Measurements from ENCODE around the gene PRKG1. TPM values are rescaled to one million over a fixed set of nuclear protein-coding genes. Genes with fewer than 3 reads are reported as not detected.

The PRKG1 gene
- total and polyA plus RNA-seq, 2 of the 4 experiments (the other 2 are of a cell fraction): 3.5 to 18.3 TPM

- no TSS peak for BruUV-seq (replicated peaks)
Observed at GRCh38 chr10:51139176-51139575, 64.9 kb downstream of the PRKG1 start.

More at GRCh38 chr10:51139176-51139575, 64.9 kb downstream of the PRKG1 start:
- Histone ChIP-seq H3K9me3 (ENCODE audit: control insufficient read depth, insufficient read depth, low read length) (no peaks in the 10 kb centered on the region), H3K23ac (ENCODE audit: low read depth, low read length) (no peak overlapping the region), H3K9me1 (ENCODE audit: insufficient read depth, low read length) (no peaks in the 10 kb centered on the region), H2AK5ac (ENCODE audit: low read depth, low read length) (no peak overlapping the region), H3K4me3 (ENCODE audit: insufficient read depth, low read depth, low read length) (no peak overlapping the region), H3K4ac (ENCODE audit: low read depth, low read length) (no peak overlapping the region), H3K27me3 (ENCODE audit: control insufficient read depth, insufficient read depth, low read length) (no peaks in the 10 kb centered on the region), H3K18ac (ENCODE audit: low read depth, low read length) (no peak overlapping the region), H3K27ac (ENCODE audit: insufficient read depth, low read length) (no peak overlapping the region), H3K14ac (replicated peaks; ENCODE audit: low read depth, low read length) (no peak overlapping the region), H2AK9ac (replicated peaks; ENCODE audit: low read depth, low read length, poor library complexity) (no peak overlapping the region), H2BK5ac (ENCODE audit: low read depth, low read length, poor library complexity, severe bottlenecking) (no peak overlapping the region), H3K36me3 (ENCODE audit: control insufficient read depth, insufficient read depth, low read length) (no peaks in the 10 kb centered on the region), H3K4me2 (ENCODE audit: low read depth, low read length) (no peak overlapping the region), H4K20me1 (ENCODE audit: insufficient read depth, low read length) (peaks cover 2% of the 10 kb centered on the region; the same call in 1 of the 2 replicates), H3K56ac (ENCODE audit: extremely low read depth, insufficient read depth, low read length) (no peak overlapping the region), H4K8ac (ENCODE audit: low read depth in 2 of 2, low read length in 2 of 2) (no peak overlapping the region), H3K79me1 (ENCODE audit: low read depth in 1 of 2, low read length in 2 of 2) (peaks cover 12 to 27% of the 10 kb centered on the region in 2 experiments; a peak in 3 of 4 replicates), H2BK120ac (ENCODE audit: low read depth, low read length) (no peak overlapping the region), H3K9ac (ENCODE audit: low read depth, low read length) (no peak overlapping the region), H4K5ac (ENCODE audit: low read depth, low read length) (no peak overlapping the region), H2BK20ac (ENCODE audit: low read depth, low read length) (no peak overlapping the region), H3K4me1 (ENCODE audit: control insufficient read depth, insufficient read depth, low read length) (peaks cover 2% of the 10 kb centered on the region; the same call in 1 of the 2 replicates), H4K91ac (ENCODE audit: insufficient read depth, low read depth, low read length) (no peak overlapping the region), H2AFZ (replicated peaks; ENCODE audit: low read length, poor library complexity) (no peak overlapping the region), H2BK15ac (ENCODE audit: low read depth, low read length) (no peak overlapping the region)
- in situ Hi-C loops (cut with MboI; ENCODE audit: low sequenced_read_pairs): no loop called here
- CTCF ChIA-PET: no interaction called here
- no CpG with 5 or more reads among the region's 1 CpG for WGBS, 2 experiments (ENCODE audit: extremely low coverage in 2 of 2, insufficient read length in 1 of 2)
- TF ChIP-seq ELK1 (IDR thresholded peaks at IDR 0.05; ENCODE audit: borderline replicate concordance, low read depth, low read length) (no peak), BHLHE40 (IDR thresholded peaks at IDR 0.05; ENCODE audit: low read depth, low read length) (no peak), NFE2L2 (IDR thresholded peaks at IDR 0.05; ENCODE audit: low read depth, low read length) (no peak), MAZ (IDR thresholded peaks at IDR 0.05; ENCODE audit: borderline replicate concordance, low read depth, low read length) (no peak), RAD21 (IDR thresholded peaks at IDR 0.05; ENCODE audit: low read length) (no peak), RCOR1 (IDR thresholded peaks at IDR 0.05; ENCODE audit: insufficient replicate concordance, low read length) (no peak), FOS (IDR thresholded peaks at IDR 0.05; ENCODE audit: low read depth, low read length) (no peak), SMC3 (IDR thresholded peaks at IDR 0.05; ENCODE audit: low read depth, low read length) (no peak), CEBPB (IDR thresholded peaks at IDR 0.05; ENCODE audit: low read depth, low read length) (no peak), POLR2A (IDR thresholded peaks at IDR 0.05; ENCODE audit: low read depth, low read length) (no peak), RFX5 (IDR thresholded peaks at IDR 0.05; ENCODE audit: low read depth, low read length) (no peak), CHD1 (IDR thresholded peaks at IDR 0.05; ENCODE audit: low read depth, low read length) (no peak), MAFK (IDR thresholded peaks at IDR 0.05; ENCODE audit: low read depth, low read length) (no peak), MXI1 (IDR thresholded peaks at IDR 0.05; ENCODE audit: borderline replicate concordance, low read depth, low read length) (no peak)
- TF ChIP-seq, protein P1, sequence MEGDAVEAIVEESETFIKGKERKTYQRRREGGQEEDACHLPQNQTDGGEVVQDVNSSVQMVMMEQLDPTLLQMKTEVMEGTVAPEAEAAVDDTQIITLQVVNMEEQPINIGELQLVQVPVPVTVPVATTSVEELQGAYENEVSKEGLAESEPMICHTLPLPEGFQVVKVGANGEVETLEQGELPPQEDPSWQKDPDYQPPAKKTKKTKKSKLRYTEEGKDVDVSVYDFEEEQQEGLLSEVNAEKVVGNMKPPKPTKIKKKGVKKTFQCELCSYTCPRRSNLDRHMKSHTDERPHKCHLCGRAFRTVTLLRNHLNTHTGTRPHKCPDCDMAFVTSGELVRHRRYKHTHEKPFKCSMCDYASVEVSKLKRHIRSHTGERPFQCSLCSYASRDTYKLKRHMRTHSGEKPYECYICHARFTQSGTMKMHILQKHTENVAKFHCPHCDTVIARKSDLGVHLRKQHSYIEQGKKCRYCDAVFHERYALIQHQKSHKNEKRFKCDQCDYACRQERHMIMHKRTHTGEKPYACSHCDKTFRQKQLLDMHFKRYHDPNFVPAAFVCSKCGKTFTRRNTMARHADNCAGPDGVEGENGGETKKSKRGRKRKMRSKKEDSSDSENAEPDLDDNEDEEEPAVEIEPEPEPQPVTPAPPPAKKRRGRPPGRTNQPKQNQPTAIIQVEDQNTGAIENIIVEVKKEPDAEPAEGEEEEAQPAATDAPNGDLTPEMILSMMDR (conservative IDR thresholded peaks at IDR 0.05; ENCODE audit: low read depth, low read length): no peak
- TF ChIP-seq, protein P2, sequence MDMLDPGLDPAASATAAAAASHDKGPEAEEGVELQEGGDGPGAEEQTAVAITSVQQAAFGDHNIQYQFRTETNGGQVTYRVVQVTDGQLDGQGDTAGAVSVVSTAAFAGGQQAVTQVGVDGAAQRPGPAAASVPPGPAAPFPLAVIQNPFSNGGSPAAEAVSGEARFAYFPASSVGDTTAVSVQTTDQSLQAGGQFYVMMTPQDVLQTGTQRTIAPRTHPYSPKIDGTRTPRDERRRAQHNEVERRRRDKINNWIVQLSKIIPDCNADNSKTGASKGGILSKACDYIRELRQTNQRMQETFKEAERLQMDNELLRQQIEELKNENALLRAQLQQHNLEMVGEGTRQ (IDR thresholded peaks at IDR 0.05; ENCODE audit: low read depth, low read length): no peak
- peak; percentile 63 for DNase-seq
- dilution Hi-C loops (cut with HindIII; ENCODE audit: low sequenced_read_pairs, unreplicated experiment): no loop called here
- intact Hi-C loops (cut with micrococcal nuclease): no loop called here
- POLR2A ChIA-PET (ENCODE audit: unreplicated experiment): no interaction called here
- ATAC-seq (ENCODE audit: low read depth): 0 out of 2 replicates have a peak, but pooled peaks have one; percentile 11
